Cardiac septum (tissue), 1 donor: Measurements from ENCODE around the gene IRF2. TPM values are rescaled to one million over a fixed set of nuclear protein-coding genes. Genes with fewer than 3 reads are reported as not detected.

Source experiments
- DNase-seq: peaks from one replicate; pipeline ENCODE4 v3.0.0-alpha.2; 2020; ENCODE audit warnings: low spot score
- intact Hi-C: fragments of 100-400 bp; cut with DNase I; formaldehyde crosslinking; loops from one replicate; pipeline ENCODE4 v1.14.0; 2022
- total RNA-seq: library from RNA; stranded (reverse); fragmentation: NEBNext Ultra II Directional; extraction: Animal tissue kit (Norgen Biotek cat#: 25700); gene quantifications from one replicate; pipeline ENCODE4 v1.2.1, GENCODE V29; 2021
- donor health status: DM: no; HTN: no; CAD: no.

Gene IRF2
- total RNA-seq, 1 donor from 2014 or later: 22.4 TPM

GRCh38 chr4:184438375-184438774, 36.0 kb downstream of the IRF2 start:
- no peak for DNase-seq
- intact Hi-C loops: no loop called here

- no peak for DNase-seq
- intact Hi-C loops: no loop called here
Measured at GRCh38 chr4:184437565-184438265, 36.6 kb downstream of the IRF2 start.

GRCh38 chr4:184434501-184435066, 39.8 kb downstream of the IRF2 start:
- intact Hi-C loops: no loop called here
- DNase-seq: no peak

- intact Hi-C loops: no loop called here
- DNase-seq: no peak
Measured at GRCh38 chr4:184434021-184434420, 40.3 kb downstream of the IRF2 start.

- intact Hi-C loops: no loop called here
- no peak for DNase-seq
Measured at GRCh38 chr4:184433258-184433892, 41.0 kb downstream of the IRF2 start.

- no peak for DNase-seq
- intact Hi-C loops: no loop called here
Measured at GRCh38 chr4:184432127-184432922, 42.0 kb downstream of the IRF2 start.

GRCh38 chr4:184430163-184430562, 44.2 kb downstream of the IRF2 start:
- no peak for DNase-seq
- intact Hi-C loops: no loop called here

GRCh38 chr4:184428787-184429186, 45.6 kb downstream of the IRF2 start:
- no peak for DNase-seq
- intact Hi-C loops: no loop called here

- intact Hi-C loops: no loop called here
- DNase-seq: no peak
Measured at GRCh38 chr4:184427687-184428086, 46.7 kb downstream of the IRF2 start.

GRCh38 chr4:184427093-184427492, 47.3 kb downstream of the IRF2 start:
- intact Hi-C loops: no loop called here
- DNase-seq: no peak

GRCh38 chr4:184424993-184425758, 49.2 kb downstream of the IRF2 start:
- DNase-seq: no peak
- intact Hi-C loops: no loop called here

- intact Hi-C loops: no loop called here
- DNase-seq: no peak
Measured at GRCh38 chr4:184424279-184424678, 50.1 kb downstream of the IRF2 start.

GRCh38 chr4:184423003-184423686, 51.2 kb downstream of the IRF2 start:
- intact Hi-C loops: no loop called here
- no peak for DNase-seq

GRCh38 chr4:184422378-184422777, 52.0 kb downstream of the IRF2 start:
- intact Hi-C loops: no loop called here
- DNase-seq: no peak

- no peak for DNase-seq
- intact Hi-C loops: no loop called here
Measured at GRCh38 chr4:184421533-184422155, 52.7 kb downstream of the IRF2 start.

GRCh38 chr4:184420881-184421416, 53.4 kb downstream of the IRF2 start:
- intact Hi-C loops: no loop called here
- no peak for DNase-seq

GRCh38 chr4:184420402-184420801, 53.9 kb downstream of the IRF2 start:
- DNase-seq: no peak
- intact Hi-C loops: no loop called here

GRCh38 chr4:184419976-184420375, 54.4 kb downstream of the IRF2 start:
- intact Hi-C loops: loop anchor here (10.0 kb wide), 1 partner anchor 115 kb away; no protein-coding TSS in a partner anchor
- DNase-seq: no peak
